Subcutaneous abdominal adipose tissue (tissue), 5 donors: ENCODE results near the gene SLC35F5.
A peak's percentile ranks its signal among the peaks of the same experiment; 100 is the strongest.

Experiments used
- H3K27ac ChIP-seq: one replicate; pipeline ENCODE4 v1.7.0; 2013; ENCODE audit warnings: low read depth, mild to moderate bottlenecking, inconsistent platforms, low read length, moderate library complexity
- H3K27me3 ChIP-seq, 5 donors: one replicate each; pipeline ENCODE4 v1.7.0; 2013; ENCODE audit warnings: low read length in 5 of 5, inconsistent platforms in 1 of 5; ENCODE audit not compliant: control insufficient read depth in 5 of 5, insufficient read depth in 4 of 5
- H3K36me3 ChIP-seq, 5 donors: one replicate each; pipeline ENCODE4 v1.7.0; 2013; ENCODE audit warnings: low read length in 5 of 5; ENCODE audit not compliant: control insufficient read depth in 5 of 5, insufficient read depth in 5 of 5
- H3K4me1 ChIP-seq, 5 donors: one replicate each; pipeline ENCODE4 v1.7.0; 2013; ENCODE audit warnings: low read length in 5 of 5, mild to moderate bottlenecking in 3 of 5, moderate library complexity in 1 of 5; ENCODE audit not compliant: control insufficient read depth in 5 of 5, insufficient read depth in 5 of 5
- H3K4me3 ChIP-seq, 5 donors: one replicate each; pipeline ENCODE4 v1.7.0; 2013; ENCODE audit warnings: low read length in 5 of 5, low read depth in 1 of 5
- H3K9ac ChIP-seq, 5 donors: one replicate each; pipeline ENCODE4 v1.7.0; 2013; ENCODE audit warnings: low read length in 5 of 5, mild to moderate bottlenecking in 4 of 5, moderate library complexity in 3 of 5
- H3K9me3 ChIP-seq, 5 donors: one replicate each; pipeline ENCODE4 v1.7.0; 2013; ENCODE audit warnings: low read length in 5 of 5; ENCODE audit not compliant: control insufficient read depth in 5 of 5
- donor health status: healthy.
- donor health status: healthy.
- donor health status: healthy.
- donor health status: healthy.
- donor health status: healthy.

The SLC35F5 gene, protein sequence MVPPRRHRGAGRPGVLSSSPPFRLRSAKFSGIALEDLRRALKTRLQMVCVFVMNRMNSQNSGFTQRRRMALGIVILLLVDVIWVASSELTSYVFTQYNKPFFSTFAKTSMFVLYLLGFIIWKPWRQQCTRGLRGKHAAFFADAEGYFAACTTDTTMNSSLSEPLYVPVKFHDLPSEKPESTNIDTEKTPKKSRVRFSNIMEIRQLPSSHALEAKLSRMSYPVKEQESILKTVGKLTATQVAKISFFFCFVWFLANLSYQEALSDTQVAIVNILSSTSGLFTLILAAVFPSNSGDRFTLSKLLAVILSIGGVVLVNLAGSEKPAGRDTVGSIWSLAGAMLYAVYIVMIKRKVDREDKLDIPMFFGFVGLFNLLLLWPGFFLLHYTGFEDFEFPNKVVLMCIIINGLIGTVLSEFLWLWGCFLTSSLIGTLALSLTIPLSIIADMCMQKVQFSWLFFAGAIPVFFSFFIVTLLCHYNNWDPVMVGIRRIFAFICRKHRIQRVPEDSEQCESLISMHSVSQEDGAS

DNA sequence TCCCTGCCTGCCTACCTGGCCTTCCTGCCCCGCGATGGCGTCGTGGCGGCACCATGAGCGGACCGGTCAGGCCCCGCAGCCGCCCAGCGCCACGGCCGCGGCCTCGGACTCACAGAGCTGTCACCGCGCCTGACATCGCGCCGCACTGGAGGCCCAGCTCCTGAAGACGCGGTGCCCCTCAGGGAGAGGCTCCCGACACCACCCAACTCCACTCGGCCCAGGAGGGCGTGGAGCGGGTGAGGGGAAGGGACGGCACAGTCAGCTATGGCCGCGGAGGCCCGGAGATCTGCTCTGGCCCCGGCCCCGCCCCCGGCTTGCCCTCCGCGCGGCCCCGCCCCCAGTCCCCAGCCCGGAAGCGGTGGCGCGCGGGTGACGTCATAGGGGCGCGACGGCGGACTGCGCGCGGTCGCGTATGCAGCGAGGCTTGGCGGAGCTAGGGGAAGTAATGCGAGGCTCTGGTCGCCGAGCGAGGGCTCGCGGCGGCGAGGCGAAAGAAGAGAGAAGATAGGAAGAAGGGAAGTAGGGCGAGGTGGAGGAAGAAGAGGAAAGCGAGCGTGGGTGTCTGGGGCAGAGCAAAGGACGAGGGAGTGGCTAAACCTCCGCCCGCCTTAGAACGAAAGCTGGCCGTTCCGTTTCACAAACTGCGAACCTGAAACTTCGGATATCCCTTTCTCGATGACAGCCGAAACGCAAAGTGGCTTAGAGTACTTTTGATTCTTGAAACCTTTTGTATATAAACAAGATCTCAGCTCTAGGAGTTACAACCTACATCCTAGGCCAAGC, at the start of gene SLC35F5:
Gene SLC35F5, minus strand, starts transcription at position 288 of the 783 bp plus-strand sequence. Its CDS starts 233 bp downstream, at position 55.
- peak within 1 kb of the TSS; percentile 89 to 99 (median 93) for H3K9ac ChIP-seq
- peaks cover 0 to 24% (median 19%) of the 10 kb centered on the region in 5 donors for H3K4me1 ChIP-seq
- peak within 1 kb of the TSS; percentile 93 for H3K27ac ChIP-seq
- peak within 1 kb of the TSS; percentile 94 to 98 (median 95) for H3K4me3 ChIP-seq
- no peaks in the 10 kb centered on the region for H3K36me3 ChIP-seq
- H3K9me3 ChIP-seq: no peaks in the 10 kb centered on the region
- no peaks in the 10 kb centered on the region for H3K27me3 ChIP-seq

DNA sequence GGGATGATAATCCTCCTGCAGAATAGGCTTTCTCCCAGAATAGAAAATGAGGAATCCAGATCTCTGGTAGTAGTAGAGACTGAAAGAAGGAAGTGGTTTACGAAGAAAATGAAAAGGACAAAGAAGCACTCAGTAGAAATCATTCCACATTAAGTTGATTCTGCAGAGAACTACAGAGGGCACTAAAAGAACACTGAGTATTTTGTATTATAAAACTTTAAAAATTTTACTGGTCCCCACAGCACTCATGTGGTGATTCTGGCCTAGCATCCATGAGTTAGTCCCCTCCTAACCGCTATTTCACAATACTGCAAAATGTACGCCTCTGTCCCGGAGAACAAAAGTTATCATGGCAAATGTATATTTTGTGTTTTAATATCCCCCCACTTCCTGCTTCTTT, 42.9 kb upstream of the SLC35F5 start:
- Histone ChIP-seq H3K4me1 (no peaks in the 10 kb centered on the region), H3K27me3 (peaks cover 0 to 4% (median 0%) of the 10 kb centered on the region in 5 donors), H3K4me3 (no peak overlapping the region)

DNA sequence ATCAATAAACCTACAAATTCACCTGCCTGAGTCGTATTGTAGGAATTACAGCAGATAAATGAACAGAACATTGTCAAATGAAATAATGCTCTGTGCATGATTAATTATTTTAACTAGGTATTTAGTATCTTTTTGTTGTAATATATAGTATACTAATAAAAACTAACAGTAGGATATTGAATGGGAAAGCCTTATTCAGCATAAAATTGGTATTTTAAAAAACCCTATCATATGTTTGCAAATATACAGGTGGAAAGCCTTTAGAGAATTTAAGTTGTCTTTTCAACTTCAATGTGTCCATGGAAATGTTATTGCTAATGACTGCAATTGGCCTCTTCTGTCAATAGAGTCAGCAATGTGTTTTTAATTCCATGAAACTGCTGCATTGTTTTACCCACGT, 40.8 kb upstream of the SLC35F5 start:
- peaks cover 0 to 4% (median 0%) of the 10 kb centered on the region in 5 donors for H3K27me3 ChIP-seq
- H3K4me1 ChIP-seq: no peaks in the 10 kb centered on the region
- no peaks in the 10 kb centered on the region for H3K36me3 ChIP-seq
- H3K9ac ChIP-seq: no peak overlapping the region
- no peak overlapping the region for H3K27ac ChIP-seq
- no peaks in the 10 kb centered on the region for H3K9me3 ChIP-seq
- H3K4me3 ChIP-seq: no peak overlapping the region

More for the DNA sequence above, 42.9 kb upstream of the SLC35F5 start:
- Histone ChIP-seq H3K36me3 (no peaks in the 10 kb centered on the region), H3K27ac (no peak overlapping the region), H3K9ac (peak overlapping the region in 1 of 5 donors; percentile 11), H3K9me3 (no peaks in the 10 kb centered on the region)

DNA sequence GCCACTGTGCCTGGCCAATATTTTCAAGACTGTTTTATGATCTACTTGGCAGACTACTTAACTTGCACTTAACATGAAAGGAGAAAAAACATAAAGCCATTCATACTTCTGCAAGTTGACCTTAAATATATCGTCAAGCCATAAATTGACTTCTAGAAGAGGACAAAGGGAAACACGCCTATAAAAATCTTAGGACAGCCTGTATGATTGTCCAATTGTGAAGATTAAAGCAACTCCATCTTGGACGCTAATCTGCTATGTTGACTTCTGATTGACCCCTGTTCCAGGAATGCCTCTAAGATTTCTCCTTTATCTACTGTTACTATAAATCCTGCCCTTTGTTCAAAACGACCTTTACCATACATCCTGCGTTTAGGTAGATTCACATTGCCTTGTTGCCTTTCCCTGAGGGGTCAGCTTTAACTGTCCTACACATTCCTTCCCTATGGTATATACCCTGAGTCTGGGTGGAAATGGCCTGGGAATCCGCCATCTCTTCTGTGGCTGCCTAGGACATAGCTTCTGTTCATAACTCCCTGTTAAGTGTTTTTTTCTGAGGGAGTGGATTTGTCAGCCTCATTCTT, 40.2 kb upstream of the SLC35F5 start:
- Histone ChIP-seq H3K27me3 (peaks cover 0 to 4% (median 0%) of the 10 kb centered on the region in 5 donors), H3K4me1 (no peaks in the 10 kb centered on the region), H3K9ac (no peak overlapping the region), H3K27ac (no peak overlapping the region), H3K9me3 (no peaks in the 10 kb centered on the region), H3K36me3 (no peaks in the 10 kb centered on the region), H3K4me3 (no peak overlapping the region)

DNA sequence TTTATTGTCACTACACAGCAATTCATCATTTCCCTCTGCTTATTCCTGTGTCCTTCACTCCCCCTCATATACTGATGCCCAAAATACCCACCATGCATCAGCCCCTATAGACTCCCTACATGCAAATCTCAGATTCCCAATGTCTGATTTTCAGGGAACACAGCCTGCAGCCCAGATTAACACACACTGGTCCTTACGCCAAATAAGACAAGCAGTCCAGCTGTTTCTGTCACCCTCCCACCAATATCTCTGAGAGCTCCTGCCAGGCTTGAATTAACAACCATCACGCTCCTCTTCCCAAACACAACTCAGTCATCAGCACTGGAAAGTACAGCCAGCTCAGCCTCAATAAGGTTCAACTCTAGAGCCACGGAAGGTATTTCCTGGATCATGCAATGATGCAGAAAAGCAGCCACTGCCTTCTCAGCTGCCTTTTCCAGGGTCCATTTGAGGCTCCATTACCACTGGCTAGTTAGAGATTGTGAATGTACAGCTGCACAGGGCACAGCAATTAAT, 39.0 kb upstream of the SLC35F5 start:
- Histone ChIP-seq H3K36me3 (no peaks in the 10 kb centered on the region), H3K9me3 (no peaks in the 10 kb centered on the region), H3K27ac (no peak overlapping the region)

DNA sequence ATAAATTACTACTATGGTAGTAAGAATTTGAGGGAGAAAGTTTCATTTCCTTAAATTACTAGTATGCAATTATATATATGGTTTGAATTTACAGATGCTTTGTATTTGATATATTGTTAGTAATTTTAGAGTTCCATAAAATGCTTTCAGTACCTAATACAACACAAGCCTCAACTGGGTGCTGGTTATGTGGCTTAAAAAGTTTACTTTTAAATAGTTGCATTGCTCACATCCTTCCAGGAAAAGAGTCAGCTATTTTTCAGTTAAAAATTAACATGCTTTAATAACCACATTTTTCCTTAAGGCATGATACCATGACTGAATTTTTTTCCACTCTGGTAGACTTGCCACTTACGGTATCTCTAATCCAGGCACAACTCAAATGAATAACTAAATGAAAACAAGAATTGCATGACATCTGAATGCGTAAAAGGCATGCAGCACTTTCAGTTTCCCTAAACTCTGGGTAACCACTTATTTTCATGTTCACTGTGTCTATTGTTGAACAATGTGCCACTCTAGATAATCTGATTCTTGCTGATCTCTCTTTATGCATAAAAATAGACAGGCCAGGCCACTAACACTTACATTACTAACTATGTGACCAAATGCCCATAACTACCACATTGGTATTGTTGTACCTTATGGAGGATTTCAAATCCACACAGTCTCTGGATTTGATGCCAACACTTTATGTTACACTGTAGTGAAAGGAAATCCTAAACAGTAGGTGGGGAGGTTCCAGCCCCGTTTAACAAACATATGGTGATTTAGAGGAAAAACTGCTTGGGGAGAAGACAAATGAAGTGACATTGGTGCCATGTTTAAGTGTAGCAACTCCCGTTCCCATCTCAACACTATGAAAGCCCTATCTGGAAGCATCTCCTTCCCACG, 35.5 kb upstream of the SLC35F5 start:
- Histone ChIP-seq H3K4me1 (no peaks in the 10 kb centered on the region), H3K36me3 (no peaks in the 10 kb centered on the region), H3K9me3 (no peaks in the 10 kb centered on the region), H3K9ac (no peak overlapping the region), H3K4me3 (no peak overlapping the region), H3K27me3 (peaks cover 0 to 4% (median 0%) of the 10 kb centered on the region in 5 donors), H3K27ac (no peak overlapping the region)

More for the DNA sequence above, 39.0 kb upstream of the SLC35F5 start:
- Histone ChIP-seq H3K4me1 (no peaks in the 10 kb centered on the region), H3K9ac (no peak overlapping the region), H3K4me3 (no peak overlapping the region), H3K27me3 (peaks cover 0 to 4% (median 0%) of the 10 kb centered on the region in 5 donors)

DNA sequence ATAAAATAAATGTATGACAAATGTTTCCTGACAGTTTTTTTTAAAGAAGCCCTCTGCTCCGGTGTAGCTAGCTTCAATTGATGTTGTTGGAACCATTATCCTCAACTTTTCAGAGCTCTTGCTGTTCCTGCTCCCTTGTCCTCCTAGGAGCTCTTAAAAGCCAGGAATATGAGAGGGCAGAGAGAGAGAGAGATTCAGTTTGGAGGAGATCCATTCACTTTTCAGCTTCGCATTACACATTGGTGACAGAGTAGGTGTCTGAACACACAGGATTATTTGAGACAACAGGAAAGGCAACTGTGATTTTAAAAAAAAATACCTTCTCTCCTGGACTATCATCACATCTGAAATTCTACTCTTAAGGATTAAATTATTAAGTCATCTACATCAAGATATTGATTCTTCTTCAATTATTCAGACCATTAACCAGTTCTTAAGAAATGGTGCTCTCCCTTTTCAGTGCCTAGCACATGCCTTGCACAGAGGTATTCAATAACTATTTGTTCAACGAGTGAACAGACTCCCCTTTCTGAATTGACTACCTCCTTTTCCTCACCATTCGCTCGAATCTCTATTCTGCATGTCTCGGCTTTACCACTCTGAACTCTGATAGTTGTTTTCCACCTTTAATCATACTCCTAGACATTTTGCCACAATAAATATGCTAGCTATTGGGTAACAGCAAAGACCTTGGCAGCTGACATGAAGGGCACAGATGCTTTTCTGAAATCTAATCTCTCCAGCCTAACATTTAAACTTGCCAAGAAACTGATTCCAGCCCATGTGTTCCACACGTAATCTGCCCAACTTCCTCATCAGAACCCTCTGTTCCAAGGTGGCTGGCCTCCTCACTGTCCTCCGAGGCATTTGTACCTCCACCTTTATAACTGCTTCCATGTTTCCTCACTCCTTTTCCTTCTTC, 28.6 kb upstream of the SLC35F5 start:
- no peaks in the 10 kb centered on the region for H3K9me3 ChIP-seq
- H3K4me3 ChIP-seq: no peak overlapping the region
- no peaks in the 10 kb centered on the region for H3K36me3 ChIP-seq
- no peaks in the 10 kb centered on the region for H3K27me3 ChIP-seq
- H3K4me1 ChIP-seq: peaks cover 0 to 4% (median 0%) of the 10 kb centered on the region in 5 donors
- no peak overlapping the region for H3K27ac ChIP-seq
- H3K9ac ChIP-seq: no peak overlapping the region

DNA sequence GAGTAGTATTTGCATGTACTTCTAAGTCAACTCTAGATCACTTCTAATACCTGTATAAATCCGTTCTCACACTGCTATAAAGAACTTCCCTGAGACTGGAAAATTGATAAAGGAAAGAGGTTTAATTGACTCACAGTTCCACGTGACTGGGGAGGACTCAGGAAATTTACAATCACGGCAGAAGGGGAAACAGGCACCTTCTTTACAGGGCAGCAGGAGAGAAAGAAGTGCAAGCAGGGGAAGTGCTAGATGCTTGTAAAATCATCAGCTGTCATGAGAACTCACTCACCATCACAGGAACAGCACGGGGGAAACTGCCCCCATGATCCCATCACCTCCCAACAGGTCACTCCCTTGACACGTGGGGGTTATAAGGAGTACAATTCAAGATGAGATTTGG, 24.0 kb upstream of the SLC35F5 start:
- Histone ChIP-seq H3K4me3 (no peak overlapping the region), H3K9ac (no peak overlapping the region), H3K27me3 (peaks cover 0 to 2% (median 0%) of the 10 kb centered on the region in 5 donors), H3K36me3 (no peaks in the 10 kb centered on the region), H3K9me3 (no peaks in the 10 kb centered on the region), H3K4me1 (peaks cover 0 to 3% (median 0%) of the 10 kb centered on the region in 5 donors), H3K27ac (no peak overlapping the region)
